Measurements from ENCODE around the gene COL15A1. TPM values are rescaled to one million over a fixed set of nuclear protein-coding genes. Genes with fewer than 3 reads are reported as not detected.

COL15A1 gene
- total and polyA plus RNA-seq, 2 of the 8 experiments (the other 6 are each of a cell fraction or from before 2014, with no cell fraction given) = 0.12 to 0.15 TPM

GRCh38 chr9:99015448-99015847 lies 71.7 kb downstream of the COL15A1 start:
- Histone ChIP-seq H3K9me3 (ENCODE audit: insufficient read depth in 2 of 2, low read depth in 1 of 2, low read length in 1 of 2) (peaks cover 11 to 14% of the 10 kb centered on the region in 2 experiments), H2BK5ac (ENCODE audit: low read depth, low read length) (no peak overlapping the region), H3K4me2 (ENCODE audit: insufficient read depth in 1 of 2, low read depth in 2 of 2, low read length in 2 of 2) (no peak overlapping the region), H2BK120ac (replicated peaks; ENCODE audit: low read depth, low read length) (no peak overlapping the region), H3K23me2 (ENCODE audit: low read depth, low read length) (no peaks in the 10 kb centered on the region), H3K79me2 (ENCODE audit: control insufficient read depth in 1 of 2, insufficient read depth in 2 of 2, low read length in 2 of 2) (no peaks in the 10 kb centered on the region), H3K18ac (ENCODE audit: extremely low read depth, low read length) (no peak overlapping the region), H3K23ac (ENCODE audit: insufficient read length) (no peak overlapping the region), H3K14ac (ENCODE audit: insufficient read length) (no peak overlapping the region), H3K9ac (replicated peaks in 1 of 4; ENCODE audit: extremely low read depth in 1 of 4, low read depth in 3 of 4, low read length in 3 of 4) (no peak overlapping the region), H2AK5ac (ENCODE audit: low read depth, low read length) (no peak overlapping the region), H3K4ac (replicated peaks; ENCODE audit: insufficient read length, low read depth, low read length) (no peak overlapping the region), H2BK15ac (ENCODE audit: low read length) (no peak overlapping the region), H4K20me1 (replicated peaks in 1 of 2; ENCODE audit: control insufficient read depth in 1 of 2, insufficient read depth in 2 of 2, low read length in 2 of 2) (no peaks in the 10 kb centered on the region), H4K8ac (ENCODE audit: extremely low read depth, insufficient read depth, low read length) (no peak overlapping the region), H4K91ac (replicated peaks; ENCODE audit: insufficient read length, low read length) (no peak overlapping the region), H3K4me1 (replicated peaks in 1 of 4; ENCODE audit: control insufficient read depth in 3 of 4, insufficient read depth in 4 of 4, low read length in 3 of 4) (no peaks in the 10 kb centered on the region), H2BK12ac (ENCODE audit: low read depth, low read length) (no peak overlapping the region), H3K56ac (replicated peaks; ENCODE audit: insufficient read length, low read depth, low read length) (no peak overlapping the region), H2AFZ (ENCODE audit: low read length) (no peak overlapping the region), H3K4me3 (ENCODE audit: extremely low read depth in 1 of 4, insufficient read depth in 2 of 4, low read depth in 3 of 4, low read length in 4 of 4) (no peak overlapping the region), H3K79me1 (ENCODE audit: low read depth, low read length) (no peaks in the 10 kb centered on the region), H3K36me3 (ENCODE audit: control insufficient read depth in 2 of 4, insufficient read depth in 4 of 4, low read length in 3 of 4) (0 out of 8 replicates have a peak, but pooled peaks cover 0 to under 1% (median 0%) of the 10 kb centered on the region in 4 experiments), H4K5ac (ENCODE audit: insufficient read length, low read depth, low read length) (no peak overlapping the region), H3K27ac (ENCODE audit: low read depth, low read length) (no peak overlapping the region), H3K27me3 (replicated peaks in 1 of 4; ENCODE audit: control insufficient read depth in 3 of 4, extremely low read depth in 1 of 4, insufficient read depth in 3 of 4, low read length in 3 of 4) (no peaks in the 10 kb centered on the region), H2BK20ac (ENCODE audit: low read length) (no peak overlapping the region)
- CTCF ChIA-PET (ENCODE audit: partially characterized antibody) = interaction anchor here (0.8 to 3.8 kb wide), 10 partner anchors 8 to 167 kb away, joined by 3 to 18 read pairs (median 4); no protein-coding TSS in a partner anchor
- WGBS, 2 experiments (ENCODE audit: extremely low coverage in 1 of 2, insufficient coverage in 1 of 2, insufficient read length in 1 of 2, insufficient replicate concordance in 2 of 2, low coverage in 1 of 2, low lambda C conversion rate in 2 of 2, missing lambda C conversion rate in 1 of 2) = 74% methylated on average over 3 of the region's 3 CpGs; no CpG with 5 or more reads in 1 of the 2 experiments
- POLR2A ChIA-PET (ENCODE audit: partially characterized antibody) = no interaction called here
- FAIRE-seq (no peak), DNase-seq (ENCODE audit: low read depth in 1 of 2, low spot score in 2 of 2) (no peak)
- no peak for TF ChIP-seq EP300 (IDR thresholded peaks at IDR 0.05; ENCODE audit: borderline replicate concordance in 1 of 2, low read depth in 2 of 2, low read length in 2 of 2)
- no peak for TF ChIP-seq SP2 (IDR thresholded peaks at IDR 0.05; ENCODE audit: low read length)
- TF ChIP-seq CHD1 (IDR thresholded peaks at IDR 0.05; ENCODE audit: low read depth, low read length) = no peak
- TF ChIP-seq TBP (IDR thresholded peaks at IDR 0.05; ENCODE audit: low read depth, low read length) = no peak
- TF ChIP-seq KDM1A (IDR thresholded peaks at IDR 0.05; ENCODE audit: borderline replicate concordance, low read length) = no peak
- TF ChIP-seq ATF3 (IDR thresholded peaks at IDR 0.05; ENCODE audit: insufficient read depth, low read depth, low read length) = no peak
- no peak for TF ChIP-seq HDAC6 (IDR thresholded peaks at IDR 0.05; ENCODE audit: low read depth, low read length)
- no peak for TF ChIP-seq NRF1 (IDR thresholded peaks at IDR 0.05; ENCODE audit: low read depth, low read length)
- TF ChIP-seq RFX5 (IDR thresholded peaks at IDR 0.05; ENCODE audit: borderline replicate concordance, low read depth, low read length) = no peak
- no peak for TF ChIP-seq CREB1 (IDR thresholded peaks at IDR 0.05)
- no peak for TF ChIP-seq EZH2 (IDR thresholded peaks at IDR 0.05; ENCODE audit: low read depth, low read length, severe bottlenecking)
- no peak for TF ChIP-seq RBBP5 (IDR thresholded peaks at IDR 0.05; ENCODE audit: borderline replicate concordance, low read depth, low read length)
- no peak for TF ChIP-seq EGR1 (IDR thresholded peaks at IDR 0.05; ENCODE audit: borderline replicate concordance, low read depth, low read length)
- TF ChIP-seq NANOG (IDR thresholded peaks at IDR 0.05; ENCODE audit: insufficient read depth, low read depth, low read length, poor library complexity, severe bottlenecking) = no peak

Measured in H1 (cell line).